Stimulated activated CD8-positive, alpha-beta memory T cell treated with anti-CD3 and anti-CD28 coated beads, Interleukin-7, amount 100 ng/mL, for 24 hours (primary cell): ENCODE results near the gene OR13J1.
"Not testable (repeated sequence)": the region's sequence is repeated elsewhere in the genome, so short reads cannot be mapped to it uniquely, and the experiment has no call there.

Experiments
- DNase-seq: peaks from one replicate; pipeline ENCODE4 v3.0.0-alpha.2; 2020; ENCODE audit warnings: low read depth

OR13J1 gene, protein sequence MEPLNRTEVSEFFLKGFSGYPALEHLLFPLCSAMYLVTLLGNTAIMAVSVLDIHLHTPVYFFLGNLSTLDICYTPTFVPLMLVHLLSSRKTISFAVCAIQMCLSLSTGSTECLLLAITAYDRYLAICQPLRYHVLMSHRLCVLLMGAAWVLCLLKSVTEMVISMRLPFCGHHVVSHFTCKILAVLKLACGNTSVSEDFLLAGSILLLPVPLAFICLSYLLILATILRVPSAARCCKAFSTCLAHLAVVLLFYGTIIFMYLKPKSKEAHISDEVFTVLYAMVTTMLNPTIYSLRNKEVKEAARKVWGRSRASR

DNA sequence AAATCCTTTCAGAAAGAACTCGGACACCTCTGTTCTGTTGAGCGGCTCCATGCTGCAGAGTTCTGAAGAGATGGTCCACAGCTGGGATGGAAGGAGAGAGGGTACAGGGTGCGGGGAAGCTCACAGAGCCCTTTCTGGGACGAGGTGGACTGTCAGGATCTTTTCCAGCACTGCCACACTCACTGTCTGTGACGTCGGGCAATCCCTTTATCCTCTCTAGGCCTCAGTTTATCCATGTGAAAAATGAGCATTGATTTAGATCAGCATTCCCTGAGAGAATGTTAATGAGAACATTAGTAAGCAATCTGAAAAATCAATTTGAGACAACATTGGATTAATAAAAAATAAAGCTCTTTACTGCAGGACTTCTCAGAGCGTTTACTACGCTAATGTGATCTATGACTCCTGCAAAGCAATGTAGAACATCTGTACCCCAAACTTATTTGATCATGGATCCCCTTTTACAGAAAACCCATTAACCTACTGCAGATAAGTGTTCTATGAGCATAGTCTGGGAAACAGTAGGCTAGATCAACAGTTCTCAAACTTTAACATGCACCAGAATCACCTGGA is at the start of gene OR13J1:
TSS of gene OR13J1 (minus strand) at position 51 of the 573 bp plus-strand sequence. CDS start at position 51, 0 bp downstream.
- no peak for DNase-seq

DNA sequence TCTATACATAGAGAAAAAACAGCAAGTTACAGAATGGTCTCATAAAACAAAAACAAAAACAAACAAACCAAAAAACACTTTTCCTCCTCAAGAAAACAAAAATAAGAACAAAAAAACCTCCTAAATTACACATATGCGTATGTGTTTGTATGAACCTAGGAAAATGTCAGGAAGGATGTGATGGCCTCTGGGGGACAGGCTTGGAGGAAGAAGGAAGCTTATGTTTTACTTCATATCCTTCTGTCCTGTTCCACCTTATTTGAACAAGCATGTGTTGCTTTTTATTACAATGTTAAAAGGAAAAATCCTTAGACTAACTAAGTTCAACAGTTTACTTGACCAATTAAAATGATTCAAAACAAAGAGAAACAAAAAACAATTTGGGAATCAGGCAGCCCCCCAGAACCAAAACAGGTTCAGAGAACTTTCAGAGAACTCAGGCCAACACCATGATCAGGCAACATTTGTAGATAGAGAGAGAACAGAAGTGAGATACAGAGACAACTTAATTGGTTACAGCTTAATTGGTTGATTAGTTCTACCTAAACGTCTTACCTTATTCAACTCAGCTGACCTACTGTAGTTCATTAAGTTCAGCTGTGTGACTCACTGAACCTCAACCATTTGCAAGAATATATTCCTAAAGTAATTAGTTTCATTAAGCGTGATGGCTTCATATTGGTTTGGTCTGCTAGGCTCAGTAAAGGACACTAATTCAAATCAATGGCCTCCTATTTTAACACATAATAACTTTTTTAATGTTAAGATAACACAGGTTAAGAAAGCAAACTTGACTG is 49.2 kb upstream of the OR13J1 start:
- no peak for DNase-seq

DNA sequence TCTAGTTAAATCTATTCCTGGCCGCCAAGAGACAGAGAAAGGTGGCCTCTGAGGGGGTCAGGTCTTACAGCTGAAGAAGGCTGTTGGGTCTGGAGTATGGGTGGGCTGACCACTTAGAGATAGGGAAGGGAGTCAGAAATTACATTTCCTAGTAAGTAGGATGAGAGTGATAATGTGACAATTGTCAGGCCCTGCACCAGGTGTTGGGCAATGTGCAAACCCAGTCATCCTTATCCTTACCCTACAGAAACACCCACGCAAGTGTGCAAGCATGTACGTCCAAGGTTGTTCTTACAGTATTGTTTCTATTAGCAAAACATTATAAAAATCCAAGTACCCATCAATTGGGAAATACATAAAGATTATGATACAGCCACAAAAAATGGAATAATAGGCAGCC is 48.6 kb upstream of the OR13J1 start:
- no peak for DNase-seq

DNA sequence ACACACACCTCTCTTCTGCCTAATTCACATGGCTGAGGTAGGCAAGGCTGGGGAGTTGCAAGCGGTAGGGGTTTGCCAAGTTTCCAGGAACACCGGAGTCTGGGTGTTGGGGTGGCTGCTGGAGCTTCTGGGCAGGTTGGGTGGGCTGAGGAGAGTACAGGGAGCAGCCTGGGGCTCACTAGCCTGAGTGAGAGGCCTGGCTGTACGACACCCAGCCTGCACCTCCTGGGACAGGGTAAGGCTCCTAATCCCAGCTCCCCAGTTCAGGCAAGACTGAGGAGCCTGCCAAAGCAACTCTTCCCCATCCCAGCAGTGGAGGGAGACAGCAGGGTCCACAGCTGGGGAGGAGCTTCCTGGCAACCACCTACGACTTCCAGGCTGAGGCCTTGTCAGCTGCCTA is 47.1 kb upstream of the OR13J1 start:
- no peak for DNase-seq

DNA sequence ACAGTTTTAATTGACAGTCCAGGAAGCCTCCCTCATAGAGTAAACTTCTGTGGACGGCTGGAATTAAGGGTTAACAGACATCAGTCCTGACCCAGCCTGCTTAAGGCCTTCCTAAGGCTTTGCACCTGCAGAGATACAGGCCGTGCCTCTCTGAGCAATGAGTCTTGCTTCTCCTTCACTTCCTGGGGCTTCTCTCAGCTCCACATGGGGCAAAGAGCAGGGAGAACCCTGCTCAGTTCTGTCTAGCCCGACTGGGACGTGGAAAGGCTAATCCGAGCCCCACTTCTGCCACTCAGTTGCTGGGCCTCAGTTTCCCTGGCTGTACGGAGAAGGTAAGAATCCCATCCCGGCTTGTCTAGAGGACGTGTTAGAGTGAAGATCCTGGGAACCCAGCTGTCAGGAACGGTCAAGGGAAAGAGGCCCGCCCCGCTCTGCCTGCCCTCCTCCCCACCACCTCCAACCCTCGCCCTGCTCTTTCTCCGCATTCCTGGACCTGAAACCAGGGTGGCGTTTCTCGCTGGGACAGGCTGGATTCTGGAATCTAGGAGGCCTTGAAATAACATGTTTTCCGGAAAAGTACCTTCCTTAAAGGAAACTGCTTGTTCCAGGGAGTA is 45.6 kb upstream of the OR13J1 start:
- DNase-seq, result no peak

DNA sequence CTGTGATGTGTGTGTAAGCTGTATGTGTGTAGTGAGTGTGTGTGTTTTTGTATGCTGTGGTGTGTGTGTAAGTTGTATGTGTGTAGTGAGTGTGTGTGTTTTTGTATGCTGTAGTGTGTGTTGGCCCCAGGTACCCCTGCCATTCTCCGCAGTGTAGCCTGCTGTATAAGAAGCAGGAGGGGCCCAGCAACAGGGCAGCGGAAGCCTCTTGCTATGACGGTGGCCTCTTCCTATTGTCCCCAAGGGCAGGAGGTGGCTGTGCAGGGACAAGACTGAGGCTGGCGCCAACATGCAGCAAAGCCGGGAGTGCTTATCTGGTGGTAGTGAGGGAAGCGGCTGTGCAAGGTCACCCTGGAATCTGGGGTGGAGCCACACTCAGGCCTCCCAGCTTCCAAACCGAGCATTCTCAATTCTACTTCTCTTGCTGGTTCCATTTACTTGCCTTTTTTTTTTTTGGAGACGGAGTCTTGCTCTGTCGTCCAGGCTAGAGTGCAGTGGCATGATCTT is 44.2 kb upstream of the OR13J1 start:
- DNase-seq, result no peak

DNA sequence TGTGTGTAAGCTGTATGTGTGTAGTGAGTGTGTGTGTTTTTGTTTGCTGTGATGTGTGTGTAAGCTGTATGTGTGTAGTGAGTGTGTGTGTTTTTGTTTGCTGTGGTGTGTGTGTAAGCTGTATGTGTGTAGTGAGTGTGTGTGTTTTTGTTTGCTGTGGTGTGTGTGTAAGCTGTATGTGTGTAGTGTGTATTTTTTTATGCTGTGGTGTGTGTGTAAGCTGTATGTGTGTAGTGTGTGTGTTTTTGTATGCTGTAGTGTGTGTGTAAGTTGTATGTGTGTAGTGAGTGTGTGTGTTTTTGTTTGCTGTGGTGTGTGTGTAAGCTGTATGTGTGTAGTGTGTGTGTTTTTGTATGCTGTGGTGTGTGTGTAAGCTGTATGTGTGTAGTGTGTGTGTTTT is 43.2 kb upstream of the OR13J1 start:
- DNase-seq, result not testable (repeated sequence)

DNA sequence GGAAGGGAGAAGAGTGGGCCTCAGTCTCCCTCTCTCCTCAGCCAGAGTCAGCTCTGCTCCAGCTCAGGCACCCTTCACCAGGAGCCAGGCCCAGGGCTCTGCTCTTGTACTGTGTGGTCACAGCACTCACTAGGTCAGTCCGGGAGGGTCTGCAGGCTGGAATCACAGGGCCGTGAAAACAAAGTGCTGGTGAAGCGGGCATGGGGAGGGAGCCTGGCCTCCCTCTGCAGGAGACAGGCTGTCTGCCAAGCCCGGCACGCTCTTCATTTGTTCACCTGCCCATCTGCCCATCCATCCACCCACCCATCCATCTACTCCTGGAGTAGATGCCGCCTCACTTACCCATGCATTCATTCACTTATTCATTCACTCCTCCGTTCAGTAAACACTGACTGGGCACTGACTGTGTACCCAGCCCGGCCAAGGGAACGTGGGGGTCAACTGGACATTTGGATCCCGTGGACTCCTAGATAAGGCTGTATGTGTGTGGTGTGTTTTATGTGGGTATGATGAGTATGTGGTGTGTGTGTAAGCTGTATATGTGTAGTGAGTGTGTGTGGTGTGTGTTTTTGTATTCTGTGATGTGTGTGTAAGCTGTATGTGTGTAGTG is 42.7 kb upstream of the OR13J1 start:
- DNase-seq, result no peak

DNA sequence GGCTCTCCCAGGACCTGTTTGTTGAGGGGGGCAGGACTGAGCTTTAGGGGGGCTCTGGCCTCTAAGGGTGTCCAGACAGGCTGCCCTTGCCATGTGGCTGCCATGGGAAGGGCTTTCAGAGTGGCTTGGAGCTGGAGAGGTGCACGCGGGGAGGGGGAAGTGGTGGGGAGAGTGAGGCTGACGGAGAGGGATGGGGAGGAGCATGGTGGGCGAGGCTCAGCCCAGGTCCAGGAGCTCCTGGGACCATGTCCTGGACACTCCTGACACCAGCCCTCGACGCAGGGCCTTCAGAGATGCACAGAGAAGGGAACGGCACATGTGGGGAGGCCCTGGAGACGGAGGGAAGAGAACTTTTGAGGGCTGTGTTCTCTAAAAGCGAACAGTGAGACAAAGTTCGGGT is 41.5 kb upstream of the OR13J1 start:
- DNase-seq, result no peak

DNA sequence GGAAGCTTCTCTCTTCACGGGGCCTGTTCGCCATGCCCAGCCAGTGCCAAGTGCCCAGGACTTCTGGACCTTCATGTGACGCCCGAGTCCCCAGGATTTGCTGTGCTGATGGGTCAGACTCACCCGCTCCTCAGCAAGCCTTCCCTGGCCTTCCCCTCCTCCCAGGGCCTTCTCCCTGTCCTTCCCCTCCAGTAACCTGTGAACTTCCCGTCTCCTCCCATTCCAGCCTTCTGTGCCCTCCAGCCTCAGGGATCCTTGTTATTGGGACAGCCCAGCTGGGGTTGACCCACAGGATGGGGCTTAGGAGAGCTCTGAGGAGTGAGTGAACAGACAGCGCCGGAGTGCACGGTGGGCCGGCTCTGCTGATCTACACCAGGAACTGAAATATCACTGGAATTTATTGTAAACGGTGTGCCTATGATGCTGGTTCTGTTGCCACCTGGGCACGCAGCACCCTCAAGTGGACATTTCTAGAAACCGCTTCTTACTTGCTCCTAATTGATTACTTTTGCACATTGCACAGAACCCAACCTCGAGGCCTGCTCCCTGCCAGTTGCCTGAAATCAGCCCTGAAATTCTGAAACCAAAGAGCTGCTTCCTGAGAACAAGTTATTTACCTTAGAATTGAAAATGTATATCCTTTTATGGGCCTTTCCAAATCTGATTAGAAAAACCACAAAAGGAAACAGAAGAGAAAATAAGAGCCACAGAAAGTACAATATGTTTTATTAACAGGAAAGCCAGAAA is 40.6 kb upstream of the OR13J1 start:
- no peak for DNase-seq

DNA sequence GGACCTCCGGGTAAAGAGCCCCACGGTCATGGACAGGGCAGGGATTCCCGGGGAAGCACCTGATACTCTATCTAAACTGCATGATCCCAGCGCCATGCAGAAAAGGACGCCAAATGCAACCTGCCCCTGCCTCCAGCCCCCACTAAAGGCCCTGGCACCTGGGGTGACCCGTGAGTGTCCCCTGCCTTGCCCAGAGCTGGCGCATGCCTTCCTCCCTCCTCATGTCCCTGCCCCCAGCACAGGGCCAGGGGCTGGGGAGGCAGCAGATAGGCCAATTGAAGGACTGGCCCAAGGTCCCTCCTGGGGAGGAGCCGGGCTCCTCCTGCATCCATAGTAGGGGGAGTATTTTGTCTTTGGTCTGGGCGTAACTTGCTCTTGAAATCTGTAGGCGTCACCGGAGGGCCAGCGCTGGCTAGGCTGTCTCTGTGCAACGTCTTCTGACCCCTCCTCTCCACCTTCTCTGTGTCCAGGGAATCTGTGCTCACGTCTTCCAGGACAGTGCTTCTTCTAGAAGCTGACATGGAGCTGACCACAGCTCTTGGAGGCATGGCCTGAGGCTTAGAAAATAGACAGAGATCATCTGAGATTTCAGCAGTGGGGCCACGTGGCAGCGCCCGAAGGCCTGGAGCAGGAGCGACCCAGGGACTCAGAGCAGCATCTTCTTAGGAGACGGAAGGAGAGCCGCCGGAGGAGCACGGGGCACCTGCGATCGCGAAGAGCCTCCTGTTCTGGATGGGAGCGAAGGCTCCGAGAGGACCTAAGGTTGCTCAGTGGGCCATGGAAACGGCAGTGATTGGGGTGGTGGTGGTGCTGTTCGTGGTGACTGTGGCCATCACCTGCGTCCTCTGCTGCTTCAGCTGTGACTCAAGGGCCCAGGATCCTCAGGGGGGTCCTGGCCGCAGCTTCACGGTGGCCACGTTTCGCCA is 39.7 kb upstream of the OR13J1 start:
- no peak for DNase-seq

DNA sequence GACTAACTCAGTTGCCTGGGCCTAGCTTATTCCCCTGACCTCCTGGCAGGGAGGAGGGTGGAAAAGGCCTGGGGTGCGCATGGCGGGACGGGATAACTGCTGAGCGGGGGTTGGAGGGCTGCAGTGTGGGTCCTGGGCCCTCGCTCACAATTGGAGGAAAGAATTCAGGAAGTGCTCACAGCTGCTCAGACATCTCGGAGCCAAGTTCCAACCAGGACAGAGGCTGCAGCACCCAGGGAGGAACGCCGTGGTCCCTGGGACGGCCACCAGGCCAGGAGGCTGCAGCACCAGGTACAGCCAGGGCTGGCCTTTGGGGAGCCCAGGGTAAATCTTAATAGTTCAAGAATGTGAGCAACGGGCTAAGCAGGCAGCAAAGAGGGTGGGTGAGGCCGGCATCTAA is 39.1 kb upstream of the OR13J1 start, which contains the start of gene SPAAR:
TSS of gene SPAAR (plus strand) at position 217 of the 400 bp plus-strand sequence. CDS start 974 bp downstream, outside the sequence.
- DNase-seq, result no peak

DNA sequence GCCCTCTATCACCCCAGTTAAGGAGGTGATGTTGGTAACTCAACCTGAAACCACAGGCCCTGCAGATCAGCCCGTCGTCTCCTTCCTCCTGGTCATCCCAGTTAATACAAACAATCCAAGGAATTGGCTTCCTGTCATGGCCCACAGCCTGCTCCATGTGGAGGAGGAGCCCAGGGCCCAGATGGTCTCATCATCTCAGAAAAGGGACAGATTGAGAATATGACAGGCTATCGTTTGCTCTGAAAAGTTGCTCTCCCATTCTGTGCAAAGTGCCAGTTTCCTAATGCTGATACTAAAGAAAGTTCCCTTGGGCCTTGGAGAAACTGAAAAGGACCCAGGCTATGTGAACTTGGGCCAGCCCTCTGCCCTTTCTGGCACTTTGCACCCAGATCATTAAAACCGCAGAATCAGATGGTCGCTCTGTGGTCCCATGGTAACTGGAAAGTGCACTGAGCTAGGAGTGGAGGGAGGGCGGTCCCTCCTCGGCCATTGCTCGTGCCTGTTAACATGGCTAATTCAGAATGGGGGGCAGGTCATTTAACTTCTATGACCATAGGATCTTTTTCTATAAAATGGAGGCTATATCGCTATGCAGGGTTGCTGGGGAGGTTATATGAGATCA is 38.4 kb upstream of the OR13J1 start:
- DNase-seq, result no peak

DNA sequence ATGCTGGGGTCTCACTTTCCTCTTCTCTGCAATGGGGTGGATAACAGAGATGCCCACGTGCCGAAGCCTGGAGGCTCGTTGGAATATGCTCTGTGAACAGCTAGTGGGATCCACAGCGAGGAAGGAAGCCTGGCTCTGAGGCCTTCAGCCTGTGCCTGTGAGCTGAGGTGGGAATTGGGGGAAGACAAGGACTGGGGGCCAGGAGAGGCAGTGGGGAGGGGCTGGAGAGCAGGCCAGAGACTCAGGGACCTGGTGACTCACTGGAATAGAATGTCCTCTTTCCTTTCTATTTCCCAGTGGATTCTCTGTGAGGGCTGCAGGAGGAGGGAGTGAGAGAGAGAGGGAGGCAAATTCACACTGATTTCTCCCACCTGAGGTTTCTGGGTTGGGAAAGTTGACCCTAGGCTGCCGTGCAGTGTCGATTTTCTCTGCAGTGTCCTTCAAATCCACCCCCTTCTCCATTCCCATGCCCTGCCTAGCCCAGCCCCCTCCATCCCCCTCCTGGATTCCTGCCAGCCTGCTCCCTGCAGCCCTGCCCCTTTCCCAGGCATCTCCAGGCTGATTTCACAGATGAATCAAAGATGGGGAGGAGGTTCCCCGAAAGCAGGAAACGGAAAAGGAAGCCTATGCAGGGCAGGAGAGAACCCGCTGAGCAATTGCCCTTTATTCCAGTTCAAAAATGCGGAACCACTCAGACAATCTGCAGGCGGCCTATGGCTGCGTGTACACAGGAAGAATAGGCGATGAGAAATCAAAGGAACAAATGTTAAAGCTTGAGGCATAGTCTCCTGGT is 37.7 kb upstream of the OR13J1 start:
- DNase-seq, result no peak

DNA sequence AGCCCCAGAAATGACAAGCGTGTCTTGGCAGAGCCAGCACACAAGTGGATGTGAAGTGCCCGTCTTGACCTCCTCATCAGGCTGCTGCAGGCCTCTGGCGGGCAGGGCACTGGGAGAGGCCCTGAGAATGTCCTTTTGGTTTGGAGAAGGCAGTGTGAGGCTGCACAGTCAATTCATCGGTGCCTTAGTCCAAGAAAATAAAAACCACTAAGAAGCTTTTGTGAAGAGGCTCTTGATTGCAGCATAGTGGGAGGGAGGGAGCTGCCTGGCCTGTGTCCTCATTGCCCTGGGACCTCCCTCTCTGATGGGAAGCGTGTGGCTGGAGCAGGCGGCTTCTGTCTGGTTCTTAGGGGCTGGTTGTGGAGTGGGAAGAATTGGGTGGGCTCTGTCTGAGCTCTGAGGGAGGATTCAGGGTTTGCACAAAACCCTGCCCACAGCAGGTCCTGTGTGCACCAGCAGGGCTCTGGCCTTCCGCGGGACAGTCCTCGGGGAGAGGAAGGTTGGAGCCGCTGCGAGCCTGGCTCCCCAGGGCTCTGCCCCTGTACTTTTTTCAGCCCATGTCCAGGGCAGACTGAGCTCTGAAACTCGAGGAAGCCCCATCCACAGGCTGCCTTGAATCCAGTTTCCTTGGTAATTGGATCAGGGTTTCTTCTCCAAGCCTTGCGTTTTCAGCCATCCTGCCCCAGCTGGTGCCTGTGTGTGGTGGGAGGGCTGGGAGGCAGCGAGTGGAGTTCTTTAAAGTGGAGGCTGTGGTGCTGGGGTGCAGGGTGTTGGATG is 36.9 kb upstream of the OR13J1 start:
- DNase-seq, result no peak

DNA sequence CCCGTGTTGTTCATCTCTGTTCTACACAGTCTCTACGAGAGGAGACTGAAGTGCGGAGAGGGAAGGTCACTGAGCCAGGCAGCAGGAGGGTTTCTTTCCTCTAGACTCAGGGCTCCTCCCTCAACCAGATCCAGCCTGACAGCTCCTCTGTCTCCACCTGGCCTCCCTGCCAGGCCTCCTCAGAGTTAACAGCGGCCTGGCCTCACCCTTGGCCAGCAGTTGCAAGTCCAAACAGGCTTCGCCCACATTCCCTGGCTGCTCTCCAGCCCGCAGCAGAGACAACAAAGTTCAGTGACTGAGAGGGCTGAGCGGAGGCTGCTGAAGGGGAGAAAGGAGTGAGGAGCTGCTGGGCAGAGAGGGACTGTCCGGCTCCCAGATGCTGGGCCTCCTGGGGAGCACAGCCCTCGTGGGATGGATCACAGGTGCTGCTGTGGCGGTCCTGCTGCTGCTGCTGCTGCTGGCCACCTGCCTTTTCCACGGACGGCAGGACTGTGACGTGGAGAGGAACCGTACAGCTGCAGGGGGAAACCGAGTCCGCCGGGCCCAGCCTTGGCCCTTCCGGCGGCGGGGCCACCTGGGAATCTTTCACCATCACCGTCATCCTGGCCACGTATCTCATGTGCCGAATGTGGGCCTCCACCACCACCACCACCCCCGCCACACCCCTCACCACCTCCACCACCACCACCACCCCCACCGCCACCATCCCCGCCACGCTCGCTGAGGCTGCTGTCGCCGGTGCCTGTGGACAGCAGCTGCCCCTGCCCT is 35.9 kb upstream of the OR13J1 start, which contains the start of gene HRCT1:
TSS of gene HRCT1 (plus strand) at position 291 of the 768 bp plus-strand sequence. CDS start at position 377, 86 bp downstream.
- no peak for DNase-seq
